Esophagus muscularis mucosa (tissue), 4 donors: ENCODE data around the gene PILRB.

ENCODE experiments used
- CTCF ChIP-seq, 3 experiments: fragments of 200-600 bp in 2 of 3; fragments of 450-650 bp in 1 of 3; sonication (generic) in 2 of 3; IDR thresholded peaks; one replicate each; pipeline ENCODE4 v1.5.1; 2017 to 2019; ENCODE audit warnings: antibody characterized with exemption in 3 of 3, mild to moderate bottlenecking in 2 of 3, moderate library complexity in 1 of 3
- EP300 ChIP-seq: sonication (generic); formaldehyde crosslinking; IDR thresholded peaks from one replicate; pipeline ENCODE4 v1.6.1; 2017; ENCODE audit warnings: antibody characterized with exemption
- POLR2A ChIP-seq: fragments of 450-650 bp; IDR thresholded peaks from one replicate; pipeline ENCODE4 v1.6.1; 2017; ENCODE audit warnings: antibody characterized with exemption, moderate library complexity, mild to moderate bottlenecking, low read depth
- POLR2AphosphoS5 ChIP-seq, 2 donors: sonication (generic); formaldehyde crosslinking; IDR thresholded peaks; one replicate each; pipeline ENCODE4 v1.6.1; 2017; ENCODE audit warnings: antibody characterized with exemption in 2 of 2

DNA sequence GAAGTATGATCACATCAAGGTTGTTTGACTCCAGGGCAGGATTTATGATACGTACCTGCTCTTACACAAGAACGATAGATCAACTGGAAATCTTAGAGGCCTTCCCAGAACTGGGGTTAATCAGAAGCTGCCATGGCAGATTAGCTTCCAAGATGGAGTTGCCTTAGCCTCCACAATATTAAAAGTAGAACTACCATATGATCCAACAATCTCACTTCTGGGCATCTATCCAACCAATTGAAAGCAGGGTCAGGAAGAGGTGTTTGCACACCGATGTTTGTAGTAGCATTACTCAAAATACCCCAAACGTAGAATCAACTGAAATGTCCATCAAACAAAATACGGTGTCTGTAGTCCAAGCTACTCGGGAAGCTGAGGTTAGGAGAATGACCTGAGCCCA is 6.6 kb downstream of the PILRB start:
- no peak for TF ChIP-seq CTCF (IDR thresholded peaks at IDR 0.05)
- no peak for TF ChIP-seq POLR2A
- no peak for TF ChIP-seq POLR2AphosphoS5 (IDR thresholded peaks at IDR 0.05)
- no peak for TF ChIP-seq EP300
